Measurements from ENCODE around the gene XPO5.

DNA sequence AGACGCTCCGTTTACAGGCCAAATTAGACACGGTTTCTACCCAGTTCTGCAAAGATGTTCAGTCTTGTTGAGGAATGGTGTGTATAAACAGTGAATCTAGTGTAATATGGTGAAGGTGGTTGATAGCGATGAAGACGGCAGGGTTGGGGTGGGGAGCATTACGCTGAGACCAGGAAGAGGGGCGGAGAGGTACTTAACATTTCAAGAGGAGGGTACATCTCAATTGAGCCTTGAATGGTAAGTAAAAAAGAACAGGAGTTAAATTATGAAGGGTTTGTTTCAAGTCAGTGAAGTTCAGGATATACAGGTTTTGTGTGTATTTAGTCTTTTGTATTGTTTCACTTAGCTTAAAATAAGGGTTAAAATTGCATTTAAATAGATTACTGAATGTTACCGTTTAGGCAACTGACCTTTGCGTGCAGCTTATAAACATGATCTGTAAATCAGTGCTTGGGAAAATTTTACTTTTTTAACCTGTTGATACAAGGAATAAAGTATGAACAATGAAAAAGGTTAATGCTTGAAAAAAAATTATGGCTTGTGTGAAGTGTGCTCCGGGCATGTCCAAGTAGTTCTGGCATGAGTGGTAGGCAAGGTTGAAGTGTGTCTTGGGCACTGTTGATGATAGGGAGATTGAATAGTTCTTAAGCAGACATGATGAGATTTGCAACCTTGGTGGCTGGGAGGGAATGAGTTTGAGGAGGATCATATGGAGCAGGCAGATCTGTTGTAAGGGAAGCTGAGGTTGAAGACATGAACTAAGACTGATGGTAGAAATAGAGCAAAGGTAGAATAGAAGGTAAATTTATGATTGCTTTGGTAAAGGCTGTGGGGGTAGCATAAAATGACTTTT lies 58.1 kb downstream of the XPO5 start:
- no peak for TF ChIP-seq EZH2 (IDR thresholded peaks at IDR 0.05; ENCODE audit: insufficient read depth, poor library complexity, severe bottlenecking)
- TF ChIP-seq EZH2phosphoT487 (IDR thresholded peaks at IDR 0.05; ENCODE audit: insufficient read depth, low read depth), result no peak

Data from GM23248 (cell line).